Mesothelial cell of epicardium (in vitro differentiated cells): ENCODE results near the gene DNAH8. TPM values are rescaled to one million over a fixed set of nuclear protein-coding genes. Genes with fewer than 3 reads are reported as not detected.

Source experiments
- DNase-seq, 2 experiments: peaks; one replicate each; pipeline ENCODE4 v3.0.0; 2021; ENCODE audit warnings: low spot score in 2 of 2; ENCODE audit not compliant: unreplicated experiment in 2 of 2
- H3K27ac Mint-ChIP-seq: 2 replicates; pipeline ENCODE4 v1.8.0; 2021; ENCODE audit warnings: mixed read lengths
- H3K27me3 Mint-ChIP-seq: 2 replicates; pipeline ENCODE4 v1.8.0; 2021; ENCODE audit warnings: low read depth, mixed read lengths
- H3K36me3 Mint-ChIP-seq: 2 replicates; pipeline ENCODE4 v1.8.0; 2021; ENCODE audit warnings: mixed read lengths
- H3K4me1 Mint-ChIP-seq: 2 replicates; pipeline ENCODE4 v1.8.0; 2021; ENCODE audit warnings: mixed read lengths
- H3K4me3 Mint-ChIP-seq: 2 replicates; pipeline ENCODE4 v1.8.0; 2021; ENCODE audit warnings: mild to moderate bottlenecking, moderate library complexity, mixed read lengths
- H3K9me3 Mint-ChIP-seq: 2 replicates; pipeline ENCODE4 v1.8.0; 2021; ENCODE audit warnings: mixed read lengths
- CTCF ChIP-seq: fragments of 200-600 bp; sonication (generic); IDR thresholded peaks from one replicate; pipeline ENCODE4 v1.5.0; 2021; ENCODE audit warnings: antibody characterized with exemption; ENCODE audit not compliant: unreplicated experiment
- total RNA-seq: library from RNA; stranded (reverse); gene quantifications from 3 replicates; pipeline ENCODE4 v1.2.1, GENCODE V29; 2021

The DNAH8 gene
- total RNA-seq, 1 donor from 2014 or later: 0.25 TPM

- Mint-ChIP-seq H3K36me3 (no peaks in the 10 kb centered on the region), H3K4me3 (no peak overlapping the region), H3K27me3 (peaks cover 52% of the 10 kb centered on the region), H3K4me1 (peaks cover 6% of the 10 kb centered on the region), H3K27ac (no peak overlapping the region), H3K9me3 (peaks cover 8% of the 10 kb centered on the region)
- TF ChIP-seq CTCF: no peak
- DNase-seq: no peak
Measured at GRCh38 chr6:38716825-38717224, 1.7 kb downstream of the DNAH8 start.

GRCh38 chr6:38719358-38719757, 4.2 kb downstream of the DNAH8 start:
- Mint-ChIP-seq H3K9me3 (peaks cover 8% of the 10 kb centered on the region), H3K36me3 (no peaks in the 10 kb centered on the region), H3K27me3 (peaks cover 34% of the 10 kb centered on the region), H3K4me3 (no peak overlapping the region), H3K4me1 (peaks cover 8% of the 10 kb centered on the region), H3K27ac (no peak overlapping the region)
- no peak for TF ChIP-seq CTCF
- DNase-seq: no peak

- no peak overlapping the region for H3K27ac Mint-ChIP-seq
- no peaks in the 10 kb centered on the region for H3K36me3 Mint-ChIP-seq
- no peak for DNase-seq
- H3K9me3 Mint-ChIP-seq: peaks cover 8% of the 10 kb centered on the region
- H3K4me1 Mint-ChIP-seq: peaks cover 7% of the 10 kb centered on the region
- peaks cover 29% of the 10 kb centered on the region for H3K27me3 Mint-ChIP-seq
- no peak overlapping the region for H3K4me3 Mint-ChIP-seq
- no peak for TF ChIP-seq CTCF
Measured at GRCh38 chr6:38720295-38720694, 5.2 kb downstream of the DNAH8 start.

GRCh38 chr6:38722038-38722437, 6.9 kb downstream of the DNAH8 start:
- no peak for TF ChIP-seq CTCF
- Mint-ChIP-seq H3K27me3 (peaks cover 18% of the 10 kb centered on the region), H3K36me3 (no peaks in the 10 kb centered on the region), H3K9me3 (peaks cover 8% of the 10 kb centered on the region), H3K27ac (no peak overlapping the region), H3K4me1 (peaks cover 7% of the 10 kb centered on the region), H3K4me3 (no peak overlapping the region)
- no peak for DNase-seq

GRCh38 chr6:38722727-38723334, 7.7 kb downstream of the DNAH8 start:
- no peak for DNase-seq
- Mint-ChIP-seq H3K9me3 (peaks cover 8% of the 10 kb centered on the region), H3K4me1 (peaks cover 7% of the 10 kb centered on the region), H3K4me3 (no peak overlapping the region), H3K27me3 (peaks cover 10% of the 10 kb centered on the region), H3K36me3 (no peaks in the 10 kb centered on the region), H3K27ac (no peak overlapping the region)
- no peak for TF ChIP-seq CTCF

- H3K27me3 Mint-ChIP-seq: peaks cover 7% of the 10 kb centered on the region
Measured at GRCh38 chr6:38723783-38724182, 8.7 kb downstream of the DNAH8 start.

More at GRCh38 chr6:38723783-38724182, 8.7 kb downstream of the DNAH8 start:
- Mint-ChIP-seq H3K9me3 (peaks cover 8% of the 10 kb centered on the region), H3K4me1 (peaks cover 7% of the 10 kb centered on the region), H3K27ac (no peak overlapping the region), H3K36me3 (no peaks in the 10 kb centered on the region), H3K4me3 (no peak overlapping the region)
- no peak for TF ChIP-seq CTCF
- DNase-seq: no peak
